GM12892 (cell line): ENCODE results near the gene DNAH12.

ENCODE experiments used
- POLR2A ChIP-seq: IDR thresholded peaks from 2 replicates; pipeline ENCODE4 v1.6.1; 2011; ENCODE audit warnings: low read depth, low read length, control low read depth
- POLR2AphosphoS5 ChIP-seq: IDR thresholded peaks from 2 replicates; pipeline ENCODE4 v1.6.1; 2011; ENCODE audit warnings: low read depth, low read length, control low read depth

DNA sequence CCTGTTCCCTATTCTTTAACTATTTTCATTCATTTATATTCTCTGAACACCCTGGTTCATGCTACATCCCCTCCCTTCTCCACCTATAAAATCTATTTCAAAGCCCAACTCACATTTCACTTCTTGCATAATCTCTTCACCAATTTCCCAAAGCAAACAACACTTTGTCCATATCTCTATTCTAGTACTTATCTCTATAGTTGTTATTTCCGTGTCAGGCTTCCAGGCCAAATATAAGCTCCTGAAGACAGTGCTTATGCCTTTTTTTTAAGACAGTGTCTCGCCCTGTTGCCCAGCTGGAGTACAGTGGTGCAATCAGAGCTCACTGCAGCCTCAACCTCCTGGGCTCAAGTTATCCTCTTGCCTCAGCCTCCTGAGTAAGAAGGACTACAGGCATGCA, 43.6 kb downstream of the DNAH12 start:
- TF ChIP-seq POLR2A: no peak
- no peak for TF ChIP-seq POLR2AphosphoS5
